GM08714 (cell line): ENCODE measurements around the gene SLC38A3.

Source experiments
- H3K4me3 ChIP-seq: fragments of 200-500 bp; sonication (Bioruptor generic); 2 replicates; pipeline ENCODE4 v1.5.1; 2014; ENCODE audit warnings: mild to moderate bottlenecking, low read length, inconsistent platforms
- ZNF274 ChIP-seq: IDR thresholded peaks from 2 replicates; pipeline ENCODE4 v1.6.1; 2012; ENCODE audit warnings: mild to moderate bottlenecking, low read depth, low read length

SLC38A3 gene

GRCh38 chr3:50174517-50174895 lies 30.6 kb upstream of the SLC38A3 start:
- TF ChIP-seq ZNF274 = no peak
- no peak overlapping the region for H3K4me3 ChIP-seq

- TF ChIP-seq ZNF274 = no peak
- no peak overlapping the region for H3K4me3 ChIP-seq
Measured at GRCh38 chr3:50174947-50175524, 30.0 kb upstream of the SLC38A3 start.

GRCh38 chr3:50177346-50177745 lies 27.7 kb upstream of the SLC38A3 start:
- no peak overlapping the region for H3K4me3 ChIP-seq
- TF ChIP-seq ZNF274 = no peak

GRCh38 chr3:50179710-50180109 lies 25.4 kb upstream of the SLC38A3 start:
- H3K4me3 ChIP-seq = no peak overlapping the region
- no peak for TF ChIP-seq ZNF274

GRCh38 chr3:50181985-50182384 lies 23.1 kb upstream of the SLC38A3 start:
- no peak for TF ChIP-seq ZNF274
- H3K4me3 ChIP-seq = no peak overlapping the region

- no peak for TF ChIP-seq ZNF274
- H3K4me3 ChIP-seq = no peak overlapping the region
Measured at GRCh38 chr3:50182533-50183099, 22.5 kb upstream of the SLC38A3 start.

GRCh38 chr3:50183755-50184154 lies 21.3 kb upstream of the SLC38A3 start:
- TF ChIP-seq ZNF274 = no peak
- H3K4me3 ChIP-seq = no peak overlapping the region

GRCh38 chr3:50184242-50184978 lies 20.7 kb upstream of the SLC38A3 start:
- no peak for TF ChIP-seq ZNF274
- no peak overlapping the region for H3K4me3 ChIP-seq

- no peak for TF ChIP-seq ZNF274
- H3K4me3 ChIP-seq = no peak overlapping the region
Measured at GRCh38 chr3:50185230-50185629, 19.8 kb upstream of the SLC38A3 start.

- no peak for TF ChIP-seq ZNF274
Measured at GRCh38 chr3:50186096-50186495, 19.0 kb upstream of the SLC38A3 start.

GRCh38 chr3:50187750-50188149 lies 17.3 kb upstream of the SLC38A3 start:
- TF ChIP-seq ZNF274 = no peak
- H3K4me3 ChIP-seq = no peak overlapping the region

More at GRCh38 chr3:50186096-50186495, 19.0 kb upstream of the SLC38A3 start:
- H3K4me3 ChIP-seq = no peak overlapping the region

- H3K4me3 ChIP-seq = no peak overlapping the region
- no peak for TF ChIP-seq ZNF274
Measured at GRCh38 chr3:50189274-50189673, 15.8 kb upstream of the SLC38A3 start.

GRCh38 chr3:50189989-50190388 lies 15.1 kb upstream of the SLC38A3 start:
- TF ChIP-seq ZNF274 = no peak
- H3K4me3 ChIP-seq = no peak overlapping the region

- H3K4me3 ChIP-seq = no peak within 1 kb of the TSS
- no peak for TF ChIP-seq ZNF274
Measured at GRCh38 chr3:50190936-50191660, 14.0 kb upstream of the SLC38A3 start, which contains the start of gene GNAT1. TSS of gene GNAT1 (plus strand) at chr3:50191610. CDS start at chr3:50191726, 116 bp downstream.
